HepG2 (cell line): Measurements from ENCODE around the gene DLG5. TPM values are rescaled to one million over a fixed set of nuclear protein-coding genes. Genes with fewer than 3 reads are reported as not detected.

Experiments used
- ATAC-seq: fragments of 200-7000 bp; cut with Tn5 transposase; 3 replicates; pipeline ENCODE4 v1.9.1; 2020; ENCODE audit warnings: mild to moderate bottlenecking, moderate library complexity
- BruUV-seq: library from RNA; stranded (reverse); fragments of 400-500 nt; replicated peaks from 2 replicates; lab custom pipeline; 2021; lab: Mats Ljungman, UMichigan
- CTCF ChIA-PET: fragments of 300-600 bp; formaldehyde crosslinking; extraction: SDS; loops from one replicate; lab custom pipeline; 2021; ENCODE audit warnings: low total read pairs, inconsistent platforms, low intra/inter-chr PET ratio; lab: Yijun Ruan, JAX
- POLR2A ChIA-PET: fragments of 350-600 bp; sonication (Branson Sonifier 250); formaldehyde crosslinking; loops from one replicate; lab custom pipeline; 2020; ENCODE audit warnings: antibody characterized with exemption, inconsistent platforms; lab: Yijun Ruan, JAX
- DNase-seq: peaks from one replicate; pipeline ENCODE4 v3.0.0-alpha.2; 2015; ENCODE audit warnings: low spot score
- FAIRE-seq: peaks from 3 replicates; lab custom pipeline; 2011; peaks lifted over from hg19 to GRCh38; lab: Jason Lieb, UNC
- H2AFZ ChIP-seq: one replicate; pipeline ENCODE4 v1.6.1; 2011; ENCODE audit warnings: low read length, inconsistent platforms
- H3K27ac ChIP-seq: fragments of 300-600 bp; 3 replicates; pipeline ENCODE4 v1.8.0; 2011; ENCODE audit warnings: mixed run types, mild to moderate bottlenecking, mixed read lengths, low read length, inconsistent platforms; ENCODE audit not compliant: insufficient read depth; ENCODE audit errors: extremely low read length
- H3K27me3 ChIP-seq, 2 experiments: fragments of 200-600 bp in 1 of 2; 2 replicates in 1 of 2; 3 replicates in 1 of 2; pipeline versions ENCODE4 v1.6.0 to v1.8.0; 2011; ENCODE audit warnings: low read length in 2 of 2, mild to moderate bottlenecking in 2 of 2, moderate library complexity in 2 of 2, inconsistent platforms in 1 of 2; ENCODE audit not compliant: insufficient read depth in 2 of 2, control insufficient read depth in 1 of 2
- H3K36me3 ChIP-seq, 2 experiments: fragments of 200-600 bp in 1 of 2; replicated peaks in 1 of 2; 2 replicates in 1 of 2; 3 replicates in 1 of 2; pipeline versions ENCODE4 v1.5.1 to v1.8.0; 2011; ENCODE audit warnings: low read length in 2 of 2, inconsistent platforms in 1 of 2; ENCODE audit not compliant: insufficient read depth in 2 of 2, control insufficient read depth in 1 of 2
- H3K4me1 ChIP-seq: 2 replicates; pipeline ENCODE4 v1.5.1; 2012; ENCODE audit warnings: low read length, inconsistent platforms; ENCODE audit not compliant: insufficient read depth
- H3K4me2 ChIP-seq: 2 replicates; pipeline ENCODE4 v1.6.0; 2011; ENCODE audit warnings: low read depth, low read length, inconsistent platforms
- H3K4me3 ChIP-seq, 3 experiments: fragments of 200-600 bp in 1 of 3; sonication (generic), shearing (Covaris generic) in 1 of 3; replicated peaks in 1 of 3; 2 replicates each; pipeline ENCODE4 v1.5.1; 2011 to 2016; ENCODE audit warnings: low read length in 3 of 3, inconsistent platforms in 2 of 3, low read depth in 2 of 3, mild to moderate bottlenecking in 2 of 3, control low read depth in 1 of 3, mixed read lengths in 1 of 3; ENCODE audit not compliant: insufficient read depth in 1 of 3
- H3K79me2 ChIP-seq: one replicate; pipeline ENCODE4 v1.6.1; 2011; ENCODE audit warnings: low read length, inconsistent platforms; ENCODE audit not compliant: insufficient read depth
- H3K9ac ChIP-seq: 2 replicates; pipeline ENCODE4 v1.6.0; 2011; ENCODE audit warnings: mild to moderate bottlenecking, low read depth, low read length, inconsistent platforms; ENCODE audit not compliant: insufficient read depth
- H3K9me3 ChIP-seq: 2 replicates; pipeline ENCODE4 v1.5.1; 2012; ENCODE audit warnings: mild to moderate bottlenecking, low read length
- H4K20me1 ChIP-seq: 2 replicates; pipeline ENCODE4 v1.6.0; 2011; ENCODE audit warnings: inconsistent platforms, mild to moderate bottlenecking, low read length, moderate library complexity; ENCODE audit not compliant: insufficient read depth
- CBX2 ChIP-seq, 2 experiments: fragments of 200-600 bp in 1 of 2; sonication (generic); formaldehyde crosslinking in 1 of 2; IDR thresholded peaks; 2 replicates each; pipeline versions ENCODE4 v1.7.0 to v1.8.1; 2018 to 2022; ENCODE audit warnings: low read depth in 2 of 2, low read length in 1 of 2, mild to moderate bottlenecking in 1 of 2, missing genetic modification reagents in 1 of 2
- IKZF4 ChIP-seq: sonication (generic); formaldehyde crosslinking; IDR thresholded peaks from 2 replicates; pipeline ENCODE4 v1.5.1; 2020; ENCODE audit warnings: borderline replicate concordance, mild to moderate bottlenecking, low read depth, missing genetic modification reagents; ENCODE audit errors: not compliant biosample characterization
- ISX ChIP-seq: sonication (generic); formaldehyde crosslinking; conservative IDR thresholded peaks from 2 replicates; pipeline ENCODE4 v1.5.0; 2020; ENCODE audit warnings: missing genetic modification reagents
- MXI1 ChIP-seq: IDR thresholded peaks from 3 replicates; pipeline ENCODE4 v1.6.1; 2012; ENCODE audit warnings: low read depth, low read length, inconsistent platforms, borderline replicate concordance
- TAF15 ChIP-seq: fragments of 200-400 bp; formaldehyde crosslinking; IDR thresholded peaks from one replicate; pipeline ENCODE4 v1.6.1; 2018; ENCODE audit warnings: mild to moderate bottlenecking, low read depth, low read length; ENCODE audit not compliant: poor library complexity, severe bottlenecking
- TERF1 ChIP-seq: sonication (generic); formaldehyde crosslinking; IDR thresholded peaks from 2 replicates; pipeline ENCODE4 v1.8.0; 2022; ENCODE audit warnings: mild to moderate bottlenecking, missing genetic modification reagents, moderate library complexity
- THAP7 ChIP-seq: sonication (generic); formaldehyde crosslinking; IDR thresholded peaks from 2 replicates; pipeline ENCODE4 v1.8.1; 2023; ENCODE audit warnings: mild to moderate bottlenecking, missing genetic modification reagents
- ZKSCAN1 ChIP-seq: fragments of 150-350 bp; IDR thresholded peaks from 2 replicates; pipeline ENCODE4 v1.6.1; 2014; ENCODE audit warnings: low read length
- ZNF207 ChIP-seq: fragments of 450-650 bp; IDR thresholded peaks from 2 replicates; pipeline ENCODE4 v1.6.1; 2016; ENCODE audit warnings: antibody characterized with exemption, borderline replicate concordance
- ZNF318 ChIP-seq: sonication (generic); formaldehyde crosslinking; IDR thresholded peaks from 2 replicates; pipeline ENCODE4 v1.4.0; 2020; ENCODE audit warnings: mild to moderate bottlenecking, missing genetic modification reagents
- WGBS: methylation state at CpG from one replicate; pipeline ENCODE4 v1.1.6; 2017; ENCODE audit warnings: low lambda C conversion rate; 5-methylcytosine and 5-hydroxymethylcytosine counted together
- in situ Hi-C: cut with HindIII; loops from 2 replicates; pipeline ENCODE4 v1.10.0; 2017; ENCODE audit warnings: low pct_unique_long_range_greater_than_20kb; ENCODE audit not compliant: extremely low pct_ligation_motif_present
- intact Hi-C: fragments of 100-400 bp; cut with micrococcal nuclease; formaldehyde crosslinking; loops from one replicate; pipeline ENCODE4 v1.10.0; 2022; ENCODE audit not compliant: unreplicated experiment
- polyA plus RNA-seq, 8 experiments: library from polyadenylated mRNA; depleted of rRNA in 3 of 8; stranded (reverse) in 7 of 8; unstranded in 1 of 8; fragments of >200 nt; fragmentation: Illumina TruSeq in 4 of 8; extraction: Trizol in 4 of 8; gene quantifications; 2 replicates each; pipeline versions ENCODE4 v1.2.1 to v1.2.3, GENCODE V29; 2011 to 2016; ENCODE audit warnings: low read depth in 4 of 8, missing spikeins in 1 of 8, mixed read lengths in 1 of 8; ENCODE audit not compliant: insufficient read depth in 1 of 8
- total RNA-seq, 5 experiments: library from RNA; depleted of rRNA; stranded (reverse); fragments of >200 nt; fragmentation: Illumina TruSeq; extraction: Trizol; gene quantifications; 2 replicates each; pipeline ENCODE4 v1.2.3, GENCODE V29; 2016; ENCODE audit warnings: low read depth in 1 of 5

Gene DLG5
- total and polyA plus RNA-seq, 2 of the 13 experiments (the other 11 are each of a cell fraction or from before 2014, with no cell fraction given) = 15.5 to 18.2 TPM

GRCh38 chr10:77818378-77818777, 108.2 kb downstream of the DLG5 start:
- Histone ChIP-seq H3K9me3 (no peaks in the 10 kb centered on the region), H2AFZ (no peak overlapping the region), H3K4me2 (no peak overlapping the region), H4K20me1 (no peaks in the 10 kb centered on the region), H3K9ac (no peak overlapping the region), H3K4me1 (no peaks in the 10 kb centered on the region), H3K27me3 (no peaks in the 10 kb centered on the region), H3K36me3 (peaks cover 42 to 79% of the 10 kb centered on the region in 2 experiments), H3K79me2 (no peaks in the 10 kb centered on the region), H3K27ac (no peak overlapping the region), H3K4me3 (no peak overlapping the region)
- FAIRE-seq (no peak), DNase-seq (no peak), ATAC-seq (no peak)
- POLR2A ChIA-PET = no interaction called here
- no peak for TF ChIP-seq THAP7
- no peak for TF ChIP-seq ZNF318
- no peak for TF ChIP-seq TAF15
- no peak for TF ChIP-seq IKZF4 (CRISPR knock-in tag)
- no peak for TF ChIP-seq ZKSCAN1
- no peak for TF ChIP-seq ZNF207
- no peak for TF ChIP-seq TERF1 (CRISPR knock-in tag)
- no peak for TF ChIP-seq ISX (CRISPR knock-in tag)
- TF ChIP-seq MXI1 = no peak
- TF ChIP-seq CBX2 (IDR thresholded peaks at IDR 0.05; ENCODE audit: low read depth, low read length) = no peak
- no peak for TF ChIP-seq CBX2 (CRISPR knock-in tag; IDR thresholded peaks at IDR 0.05; ENCODE audit: low read depth)
- in situ Hi-C loops = no loop called here
- CTCF ChIA-PET = no interaction called here
- no TSS peak for BruUV-seq
- WGBS = 98% methylated on average over 4 of the region's 4 CpGs
- intact Hi-C loops = no loop called here
